RWPE1 (cell line): ENCODE data around the gene LRMDA.
A peak's percentile ranks its signal among the peaks of the same experiment; 100 is the strongest.

Experiments
- CTCF ChIA-PET: fragments of 350-600 bp; sonication (Branson Sonifier 250); formaldehyde crosslinking; extraction: SDS; loops from one replicate; lab custom pipeline; 2021; lab: Yijun Ruan, JAX
- POLR2A ChIA-PET: fragments of 400-600 bp; formaldehyde crosslinking; extraction: SDS; loops from one replicate; lab custom pipeline; 2020; ENCODE audit warnings: antibody characterized with exemption; ENCODE audit not compliant: low non-redundant PET; lab: Yijun Ruan, JAX
- DNase-seq: peaks from one replicate; pipeline ENCODE4 v3.0.0; 2012; ENCODE audit warnings: low spot score
- H3K27ac ChIP-seq: fragments of 450-650 bp; 2 replicates; pipeline ENCODE4 v1.5.1; 2017
- CTCF ChIP-seq: fragments of 450-650 bp; conservative IDR thresholded peaks from 2 replicates; pipeline ENCODE4 v1.5.1; 2017; ENCODE audit warnings: low read depth, mild to moderate bottlenecking

Gene LRMDA

DNA sequence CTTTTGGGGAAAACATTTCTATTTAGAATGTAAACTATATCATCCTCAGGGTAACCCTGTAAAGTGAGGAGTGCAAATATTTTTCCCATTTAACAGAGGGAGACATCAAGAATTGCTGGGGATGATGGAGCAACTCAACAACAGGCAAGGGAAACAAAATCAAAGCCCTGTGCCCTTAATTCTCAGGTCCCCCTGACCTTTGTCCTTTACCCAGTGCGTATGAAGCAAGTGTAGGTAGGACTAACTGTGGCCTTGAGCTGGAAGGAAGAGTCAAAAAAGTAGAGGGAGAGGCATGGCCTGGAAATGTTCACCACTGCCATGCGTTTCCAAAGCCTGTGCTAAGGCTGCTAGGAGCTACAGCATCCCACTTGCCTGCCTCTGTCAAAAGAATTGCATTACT, 896.9 kb downstream of the LRMDA start:
- no peak for TF ChIP-seq CTCF
- CTCF ChIA-PET = interaction anchor here (0.6 to 1.2 kb wide), 2 partner anchors 17 to 412 kb away, joined by 3 read pairs; no protein-coding TSS in a partner anchor
- no peak overlapping the region for H3K27ac ChIP-seq

GRCh38 chr10:76329891-76330575, 898.6 kb downstream of the LRMDA start:
- no peak overlapping the region for H3K27ac ChIP-seq
- ChIA-PET CTCF (interaction anchor here (0.6 kb wide), 1 partner anchor 28 kb away, joined by 3 read pairs; no protein-coding TSS in a partner anchor), POLR2A (no interaction called here)
- TF ChIP-seq CTCF = no peak
- peak; percentile 68 for DNase-seq

More for the DNA sequence above, 896.9 kb downstream of the LRMDA start:
- POLR2A ChIA-PET = no interaction called here
- no peak for DNase-seq

- no peak for DNase-seq
- ChIA-PET CTCF (no interaction called here), POLR2A (no interaction called here)
- no peak overlapping the region for H3K27ac ChIP-seq
- no peak for TF ChIP-seq CTCF
Observed at GRCh38 chr10:76331742-76332141, 900.3 kb downstream of the LRMDA start.

- no peak for DNase-seq
- no peak for TF ChIP-seq CTCF
- no peak overlapping the region for H3K27ac ChIP-seq
- POLR2A ChIA-PET = no interaction called here
- CTCF ChIA-PET = no interaction called here
Observed at GRCh38 chr10:76333326-76333725, 901.9 kb downstream of the LRMDA start.

DNA sequence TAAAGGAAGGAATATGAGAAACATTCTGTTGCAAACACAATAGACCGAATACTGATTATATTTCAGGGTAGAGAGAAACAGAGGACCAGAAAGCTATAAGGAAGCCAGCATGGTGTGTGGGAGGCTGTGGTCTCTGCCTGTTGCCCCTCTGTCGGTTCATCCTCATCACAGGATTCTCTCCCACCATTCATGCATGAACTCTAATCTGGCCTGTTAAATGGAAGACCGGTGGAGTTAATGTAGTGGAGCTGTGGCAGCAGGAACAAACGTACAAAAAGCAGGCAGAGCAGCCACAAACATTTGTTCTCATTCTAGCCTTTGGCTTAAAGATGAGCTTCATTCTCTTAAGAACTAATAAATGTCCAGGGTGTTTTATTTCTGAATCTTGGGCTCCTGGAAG, 902.4 kb downstream of the LRMDA start:
- no peak overlapping the region for H3K27ac ChIP-seq
- POLR2A ChIA-PET = no interaction called here
- DNase-seq = no peak
- CTCF ChIA-PET = no interaction called here
- no peak for TF ChIP-seq CTCF

DNA sequence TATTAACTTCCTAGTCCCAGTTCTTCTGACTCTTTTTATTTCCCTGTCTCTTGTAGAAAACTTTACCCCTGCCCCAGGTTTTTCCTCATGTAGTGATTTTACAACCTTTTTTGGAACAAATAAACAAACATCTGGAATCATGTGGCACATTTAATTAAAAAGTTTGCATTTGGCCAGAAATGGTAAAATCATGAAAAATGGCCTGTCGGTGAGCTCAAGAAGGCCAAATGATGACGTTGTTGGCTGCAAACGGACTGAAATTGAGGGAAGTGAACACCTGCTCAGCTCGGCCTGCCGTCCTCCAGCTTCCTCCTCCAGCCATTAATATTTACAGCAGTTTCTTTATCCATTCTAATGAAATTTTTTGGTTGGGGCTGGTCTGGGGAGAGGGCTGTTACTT, 902.8 kb downstream of the LRMDA start:
- DNase-seq = no peak
- CTCF ChIA-PET = no interaction called here
- TF ChIP-seq CTCF = no peak
- no peak overlapping the region for H3K27ac ChIP-seq
- POLR2A ChIA-PET = no interaction called here
